HG02678 (cell line): ENCODE data around the gene RB1.
"Not testable (repeated sequence)": the region's sequence is repeated elsewhere in the genome, so short reads cannot be mapped to it uniquely, and the experiment has no call there.

Experiments
- ATAC-seq: cut with Tn5 transposase; IDR thresholded peaks from one replicate; pipeline ENCODE4 v1.9.1; 2021; ENCODE audit warnings: mild to moderate bottlenecking, moderate library complexity; ENCODE audit not compliant: unreplicated experiment

Gene RB1

GRCh38 chr13:48404952-48405351, 101.4 kb downstream of the RB1 start:
- no peak for ATAC-seq

- ATAC-seq = no peak
These were observed 102.3 kb downstream of the RB1 start for GRCh38 chr13:48405875-48406274.

GRCh38 chr13:48410199-48410598, 106.6 kb downstream of the RB1 start:
- no peak for ATAC-seq

GRCh38 chr13:48411147-48411794, 107.7 kb downstream of the RB1 start:
- ATAC-seq = no peak

GRCh38 chr13:48411841-48412531, 108.4 kb downstream of the RB1 start:
- ATAC-seq = peak; percentile 54

- no peak for ATAC-seq
These were observed 109.4 kb downstream of the RB1 start, which contains the start of gene LPAR6 for GRCh38 chr13:48412881-48413351. TSS of gene LPAR6 (minus strand) at chr13:48413113. CDS start at chr13:48412423, 690 bp downstream.

GRCh38 chr13:48414501-48414900, 111.0 kb downstream of the RB1 start:
- ATAC-seq = no peak

- no peak for ATAC-seq
These were observed 112.0 kb downstream of the RB1 start for GRCh38 chr13:48415516-48415915.

GRCh38 chr13:48422003-48422402, 118.5 kb downstream of the RB1 start:
- ATAC-seq = not testable (repeated sequence)

- no peak for ATAC-seq
These were observed 120.7 kb downstream of the RB1 start for GRCh38 chr13:48424212-48424611.

GRCh38 chr13:48426052-48426451, 122.5 kb downstream of the RB1 start:
- ATAC-seq = no peak

GRCh38 chr13:48426755-48427298, 123.3 kb downstream of the RB1 start:
- not testable (repeated sequence) for ATAC-seq

- no peak for ATAC-seq
These were observed 125.5 kb downstream of the RB1 start for GRCh38 chr13:48429036-48429435.

- peak; percentile 60 for ATAC-seq
These were observed 126.3 kb downstream of the RB1 start for GRCh38 chr13:48429886-48430285.

- ATAC-seq = no peak
These were observed 127.9 kb downstream of the RB1 start for GRCh38 chr13:48431431-48431830.

- ATAC-seq = no peak
These were observed 128.6 kb downstream of the RB1 start for GRCh38 chr13:48431987-48432615.

GRCh38 chr13:48434200-48434599, 130.6 kb downstream of the RB1 start:
- ATAC-seq = no peak

GRCh38 chr13:48436661-48437288, 133.2 kb downstream of the RB1 start:
- ATAC-seq = no peak

GRCh38 chr13:48437371-48437770, 133.8 kb downstream of the RB1 start:
- ATAC-seq = no peak

GRCh38 chr13:48443442-48444208, 140.1 kb downstream of the RB1 start:
- no peak for ATAC-seq
